ENCODE measurements around the gene PRX. TPM values are rescaled to one million over a fixed set of nuclear protein-coding genes. Genes with fewer than 3 reads are reported as not detected.

Gene PRX
- total and polyA plus RNA-seq, 9 of the 15 experiments (the other 6 are each of a cell fraction or from before 2014, with no cell fraction given): 0.65 to 3.5 (median 1.7) TPM; not detected in 2

- TF ChIP-seq ZBTB40 (IDR thresholded peaks at IDR 0.05) (no peak), ZBTB40 (CRISPR knock-in tag; IDR thresholded peaks at IDR 0.05) (no peak), NCOA1 (IDR thresholded peaks at IDR 0.05; ENCODE audit: low read depth) (no peak), ADNP (tag; IDR thresholded peaks at IDR 0.05) (peak; percentile 63; the same call in 1 of the 2 replicates), ZNF263 (CRISPR knock-in tag; IDR thresholded peaks at IDR 0.05; ENCODE audit: borderline replicate concordance) (no peak), ZNF436 (CRISPR knock-in tag; IDR thresholded peaks at IDR 0.05) (no peak), ZNF316 (IDR thresholded peaks at IDR 0.05) (no peak), TSC22D4 (tag; IDR thresholded peaks at IDR 0.05) (no peak), ZC3H11A (IDR thresholded peaks at IDR 0.05; ENCODE audit: low read depth, low read length) (no peak), ARHGAP35 (IDR thresholded peaks at IDR 0.05; ENCODE audit: partially characterized antibody) (no peak), HDAC2 (IDR thresholded peaks at IDR 0.05) (peak; percentile 76), ETS2 (tag; IDR thresholded peaks at IDR 0.05; ENCODE audit: borderline replicate concordance, poor library complexity, severe bottlenecking) (no peak), MAZ (CRISPR knock-in tag; conservative IDR thresholded peaks at IDR 0.05 in 1 of 2, IDR thresholded peaks at IDR 0.05 in 1 of 2) (no peak), BCLAF1 (IDR thresholded peaks at IDR 0.05; ENCODE audit: borderline replicate concordance in 1 of 2, control insufficient read depth in 1 of 2, low read depth in 2 of 2, low read length in 1 of 2) (no peak), ZNF696 (CRISPR knock-in tag; conservative IDR thresholded peaks at IDR 0.05) (no peak), NCOA4 (IDR thresholded peaks at IDR 0.05; ENCODE audit: partially characterized antibody) (no peak), POLR2G (IDR thresholded peaks at IDR 0.05; ENCODE audit: low read depth, low read length) (no peak), DPF2 (IDR thresholded peaks at IDR 0.05) (peak; percentile 40; the same call in 1 of the 2 replicates)
Measured at GRCh38 chr19:40411958-40412499, 1.1 kb downstream of the PRX start (continued).
